ENCODE data around the gene SLC29A3.

SLC29A3 gene

DNA sequence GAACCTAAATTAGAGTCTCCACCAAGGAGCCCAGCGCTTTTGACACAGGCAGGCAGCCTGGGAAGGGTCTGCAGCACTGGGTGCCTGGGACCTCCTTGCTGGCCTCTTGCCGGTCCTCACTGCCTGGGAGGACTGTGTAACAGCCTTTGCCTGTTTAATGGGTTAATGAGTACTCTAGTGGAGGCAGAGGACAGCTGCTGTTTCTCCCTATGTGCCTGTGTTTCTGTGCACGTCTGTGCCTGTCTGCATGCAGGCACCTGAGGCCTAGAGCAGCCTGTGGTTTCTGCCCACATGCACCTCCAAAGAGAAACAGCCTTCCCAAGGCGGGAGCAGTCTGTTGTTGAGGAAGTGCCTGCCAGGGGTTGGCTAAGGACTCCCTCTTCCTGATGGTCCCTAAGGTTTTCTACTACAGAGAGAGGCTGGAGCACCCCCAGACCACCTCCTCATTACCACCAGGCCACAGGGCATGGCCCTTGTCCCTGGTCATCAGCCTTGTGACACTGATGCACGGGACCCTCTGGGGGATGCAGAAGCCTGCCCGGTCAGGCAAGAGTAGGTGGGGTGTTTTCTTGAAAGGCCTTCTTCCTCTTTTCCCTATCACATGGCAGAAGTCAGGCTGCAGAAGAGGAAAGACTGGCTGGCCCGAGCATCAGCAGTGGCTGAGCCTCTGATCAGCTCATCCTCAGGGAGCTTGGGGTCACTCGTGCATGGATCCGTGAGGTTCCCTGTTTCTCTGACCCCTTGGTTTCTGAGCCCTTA is 14.2 kb downstream of the SLC29A3 start:
- H3K79me2 ChIP-seq (ENCODE audit: control insufficient read depth, insufficient read depth, low read length), result no peaks in the 10 kb centered on the region
- no peak overlapping the region for H4K8ac ChIP-seq (ENCODE audit: low read depth, low read length)
- no peak overlapping the region for H3K9ac ChIP-seq (ENCODE audit: low read length)
- H3K4me1 ChIP-seq (ENCODE audit: control insufficient read depth, low read depth, low read length), result peaks cover 3% of the 10 kb centered on the region
- H3K4me2 ChIP-seq (ENCODE audit: low read length), result no peak overlapping the region
- no peak for DNase-seq
- H2AK5ac ChIP-seq (ENCODE audit: low read length), result no peak overlapping the region
- H4K5ac ChIP-seq (ENCODE audit: low read length), result no peak overlapping the region
- H2BK5ac ChIP-seq (ENCODE audit: low read length), result no peak overlapping the region
- H3K27ac ChIP-seq (ENCODE audit: low read depth, low read length), result no peak overlapping the region
- no peak overlapping the region for H2BK120ac ChIP-seq (ENCODE audit: low read depth, low read length)
- H3K79me1 ChIP-seq (ENCODE audit: low read length), result no peaks in the 10 kb centered on the region
- H3K23ac ChIP-seq (ENCODE audit: low read length), result no peak overlapping the region
- H3K56ac ChIP-seq (ENCODE audit: low read length), result no peak overlapping the region
- no peaks in the 10 kb centered on the region for H3K27me3 ChIP-seq (ENCODE audit: insufficient read depth, low read length, poor library complexity)
- no peak overlapping the region for H2BK15ac ChIP-seq (replicated peaks; ENCODE audit: low read depth)
- H3K4me3 ChIP-seq (ENCODE audit: low read length), result no peak overlapping the region
- no CpG with 5 or more reads among the region's 9 CpGs for WGBS (ENCODE audit: extremely low coverage, insufficient coverage, low lambda C conversion rate)
- H3K18ac ChIP-seq (ENCODE audit: low read length), result no peak overlapping the region
- no peaks in the 10 kb centered on the region for H3K36me3 ChIP-seq (ENCODE audit: control insufficient read depth, insufficient read depth, low read length)
- H3K4ac ChIP-seq (ENCODE audit: low read depth, low read length), result no peak overlapping the region

DNA sequence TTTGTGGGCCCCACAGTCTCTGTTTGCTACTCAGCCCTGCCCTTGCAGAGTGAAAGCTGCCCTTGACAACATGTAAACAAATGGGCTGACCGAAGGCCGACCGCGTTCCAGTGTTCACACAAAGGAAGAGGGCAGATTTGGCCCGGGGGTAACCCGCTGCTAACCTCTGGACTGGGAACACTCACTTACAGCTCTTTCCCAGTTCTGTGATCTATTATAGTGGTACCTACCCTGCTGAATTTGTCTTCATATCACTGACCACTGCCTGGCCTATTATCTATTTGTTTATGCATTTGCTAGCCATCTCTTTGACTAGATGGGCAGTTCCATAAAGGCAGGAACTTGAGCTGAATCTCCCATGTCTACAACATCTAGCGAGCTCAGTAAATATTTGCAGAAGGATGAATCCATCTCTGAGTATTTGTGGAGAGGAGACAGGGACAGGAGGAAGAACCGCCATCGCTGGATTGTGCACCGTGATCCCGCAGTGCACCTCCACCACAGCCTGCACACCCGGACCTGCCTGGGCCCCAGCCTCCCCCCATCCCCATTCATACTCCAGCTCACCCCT is 15.2 kb downstream of the SLC29A3 start:
- Histone ChIP-seq H2AK5ac (ENCODE audit: low read length) (no peak overlapping the region), H3K18ac (ENCODE audit: low read length) (no peak overlapping the region), H3K27me3 (ENCODE audit: insufficient read depth, low read length, poor library complexity) (no peaks in the 10 kb centered on the region), H3K9ac (ENCODE audit: low read length) (no peak overlapping the region), H3K79me2 (ENCODE audit: control insufficient read depth, insufficient read depth, low read length) (no peaks in the 10 kb centered on the region), H2BK15ac (replicated peaks; ENCODE audit: low read depth) (no peak overlapping the region), H3K4me3 (ENCODE audit: low read length) (no peak overlapping the region), H3K4me2 (ENCODE audit: low read length) (no peak overlapping the region), H3K36me3 (ENCODE audit: control insufficient read depth, insufficient read depth, low read length) (no peaks in the 10 kb centered on the region), H3K79me1 (ENCODE audit: low read length) (no peaks in the 10 kb centered on the region), H4K8ac (ENCODE audit: low read depth, low read length) (no peak overlapping the region), H2BK5ac (ENCODE audit: low read length) (no peak overlapping the region), H4K5ac (ENCODE audit: low read length) (no peak overlapping the region), H3K27ac (ENCODE audit: low read depth, low read length) (no peak overlapping the region), H3K4ac (ENCODE audit: low read depth, low read length) (no peak overlapping the region), H3K56ac (ENCODE audit: low read length) (no peak overlapping the region), H3K23ac (ENCODE audit: low read length) (no peak overlapping the region), H3K4me1 (ENCODE audit: control insufficient read depth, low read depth, low read length) (peaks cover 3% of the 10 kb centered on the region), H2BK120ac (ENCODE audit: low read depth, low read length) (no peak overlapping the region)
- WGBS (ENCODE audit: extremely low coverage, insufficient coverage, low lambda C conversion rate), result no CpG with 5 or more reads among the region's 12 CpGs
- DNase-seq, result no peak

DNA sequence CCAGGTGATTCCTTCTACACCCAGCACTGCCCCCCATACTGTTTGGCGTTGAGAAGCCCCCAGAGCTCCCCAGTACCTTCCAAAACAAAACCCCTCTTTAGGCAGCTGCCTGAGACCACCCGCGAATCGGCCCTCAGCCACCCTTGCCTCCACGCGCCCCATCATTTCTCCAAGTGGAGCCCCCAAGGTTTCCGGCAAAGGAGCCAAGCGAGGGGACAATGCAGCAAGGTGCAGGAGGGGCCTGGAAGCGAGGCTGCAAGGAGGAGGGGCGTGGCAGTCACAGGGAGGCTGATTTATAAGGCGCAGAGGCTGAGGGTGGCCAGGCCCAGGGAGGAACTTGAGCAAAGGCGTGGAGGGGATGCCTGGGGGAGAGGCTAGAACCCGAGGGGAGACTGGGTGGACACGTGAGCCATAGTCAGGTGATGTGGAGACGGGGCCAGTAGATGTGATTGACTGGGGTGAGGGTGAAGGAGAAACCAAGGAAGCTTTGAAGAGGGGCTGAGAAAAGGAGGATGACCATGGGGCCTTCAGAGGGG is 16.2 kb downstream of the SLC29A3 start:
- H3K79me2 ChIP-seq (ENCODE audit: control insufficient read depth, insufficient read depth, low read length), result no peaks in the 10 kb centered on the region

DNA sequence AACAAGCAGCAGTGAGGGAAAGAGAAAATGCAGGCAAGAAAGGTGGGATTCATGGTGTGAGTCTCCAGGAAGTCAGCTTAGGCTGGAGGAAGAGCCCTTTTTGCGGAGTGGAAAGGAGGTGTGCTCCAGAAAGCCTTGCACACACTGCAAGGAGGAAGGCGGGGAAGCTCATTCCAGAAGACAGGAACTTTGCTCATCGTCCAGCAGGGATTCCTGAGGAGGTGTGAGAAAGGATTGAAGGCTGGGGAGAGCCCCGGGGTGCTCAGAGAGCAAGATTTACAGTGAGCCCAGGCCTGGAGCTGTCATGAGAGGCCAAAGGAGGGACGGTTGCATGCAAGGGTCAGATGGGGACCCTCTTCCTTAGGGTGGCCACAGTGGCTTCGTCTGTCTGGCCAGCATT is 17.6 kb downstream of the SLC29A3 start:
- Histone ChIP-seq H3K18ac (ENCODE audit: low read length) (no peak overlapping the region), H3K4me1 (ENCODE audit: control insufficient read depth, low read depth, low read length) (peaks cover 3% of the 10 kb centered on the region)
- WGBS (ENCODE audit: extremely low coverage, insufficient coverage, low lambda C conversion rate), result no CpG with 5 or more reads among the region's 6 CpGs

More for the DNA sequence above, 16.2 kb downstream of the SLC29A3 start:
- H3K4me2 ChIP-seq (ENCODE audit: low read length), result no peak overlapping the region
- peaks cover 3% of the 10 kb centered on the region for H3K4me1 ChIP-seq (ENCODE audit: control insufficient read depth, low read depth, low read length)
- H4K8ac ChIP-seq (ENCODE audit: low read depth, low read length), result no peak overlapping the region
- no peak overlapping the region for H2BK15ac ChIP-seq (replicated peaks; ENCODE audit: low read depth)
- H2BK120ac ChIP-seq (ENCODE audit: low read depth, low read length), result no peak overlapping the region
- H3K9ac ChIP-seq (ENCODE audit: low read length), result no peak overlapping the region
- H3K56ac ChIP-seq (ENCODE audit: low read length), result no peak overlapping the region
- no peak overlapping the region for H4K5ac ChIP-seq (ENCODE audit: low read length)
- DNase-seq, result no peak
- H3K27ac ChIP-seq (ENCODE audit: low read depth, low read length), result no peak overlapping the region
- H3K18ac ChIP-seq (ENCODE audit: low read length), result no peak overlapping the region
- no peaks in the 10 kb centered on the region for H3K79me1 ChIP-seq (ENCODE audit: low read length)
- no peak overlapping the region for H2AK5ac ChIP-seq (ENCODE audit: low read length)
- no peaks in the 10 kb centered on the region for H3K27me3 ChIP-seq (ENCODE audit: insufficient read depth, low read length, poor library complexity)
- no peak overlapping the region for H2BK5ac ChIP-seq (ENCODE audit: low read length)
- H3K4me3 ChIP-seq (ENCODE audit: low read length), result no peak overlapping the region
- no peak overlapping the region for H3K23ac ChIP-seq (ENCODE audit: low read length)
- H3K4ac ChIP-seq (ENCODE audit: low read depth, low read length), result no peak overlapping the region
- H3K36me3 ChIP-seq (ENCODE audit: control insufficient read depth, insufficient read depth, low read length), result no peaks in the 10 kb centered on the region
- no CpG with 5 or more reads among the region's 15 CpGs for WGBS (ENCODE audit: extremely low coverage, insufficient coverage, low lambda C conversion rate)

DNA sequence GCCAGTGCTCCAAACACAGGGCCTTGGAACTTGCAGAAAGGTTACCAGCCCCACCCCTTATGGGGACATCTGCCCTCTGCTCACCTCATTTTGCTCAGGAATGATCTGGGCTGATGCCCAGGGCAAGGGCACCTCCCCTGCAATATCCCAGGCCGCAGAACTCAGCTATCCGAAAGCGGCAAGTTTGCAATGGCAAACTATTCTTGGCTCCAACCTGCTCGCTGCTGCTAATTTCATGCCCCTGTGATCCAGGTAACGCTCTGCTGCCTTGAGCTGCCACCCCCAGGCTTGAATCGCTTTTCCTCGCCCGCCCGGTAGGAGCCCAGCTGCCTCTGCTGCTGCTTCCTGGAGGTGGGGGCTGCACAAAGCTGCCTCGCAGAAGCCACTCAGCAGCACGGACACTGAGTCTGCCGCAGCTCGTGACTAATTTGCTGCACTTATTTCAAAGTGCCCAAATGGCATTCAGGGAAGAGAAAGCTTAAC is 18.2 kb downstream of the SLC29A3 start:
- H4K8ac ChIP-seq (ENCODE audit: low read depth, low read length), result no peak overlapping the region
- no peaks in the 10 kb centered on the region for H3K36me3 ChIP-seq (ENCODE audit: control insufficient read depth, insufficient read depth, low read length)
- H2AK5ac ChIP-seq (ENCODE audit: low read length), result no peak overlapping the region
- WGBS (ENCODE audit: extremely low coverage, insufficient coverage, low lambda C conversion rate), result no CpG with 5 or more reads among the region's 13 CpGs
- no peak overlapping the region for H3K4ac ChIP-seq (ENCODE audit: low read depth, low read length)
- no peak overlapping the region for H2BK5ac ChIP-seq (ENCODE audit: low read length)
- no peak overlapping the region for H2BK120ac ChIP-seq (ENCODE audit: low read depth, low read length)
- H3K56ac ChIP-seq (ENCODE audit: low read length), result no peak overlapping the region
- H2BK15ac ChIP-seq (replicated peaks; ENCODE audit: low read depth), result no peak overlapping the region
- H3K27me3 ChIP-seq (ENCODE audit: insufficient read depth, low read length, poor library complexity), result no peaks in the 10 kb centered on the region
- no peak overlapping the region for H3K27ac ChIP-seq (ENCODE audit: low read depth, low read length)
- no peak overlapping the region for H3K18ac ChIP-seq (ENCODE audit: low read length)
- H3K79me1 ChIP-seq (ENCODE audit: low read length), result no peaks in the 10 kb centered on the region
- peaks cover 3% of the 10 kb centered on the region for H3K4me1 ChIP-seq (ENCODE audit: control insufficient read depth, low read depth, low read length)
- no peak overlapping the region for H4K5ac ChIP-seq (ENCODE audit: low read length)
- no peak overlapping the region for H3K9ac ChIP-seq (ENCODE audit: low read length)
- no peak for DNase-seq
- H3K79me2 ChIP-seq (ENCODE audit: control insufficient read depth, insufficient read depth, low read length), result no peaks in the 10 kb centered on the region
- no peak overlapping the region for H3K4me2 ChIP-seq (ENCODE audit: low read length)
- no peak overlapping the region for H3K23ac ChIP-seq (ENCODE audit: low read length)
- H3K4me3 ChIP-seq (ENCODE audit: low read length), result no peak overlapping the region

More for the DNA sequence above, 17.6 kb downstream of the SLC29A3 start:
- Histone ChIP-seq H3K27me3 (ENCODE audit: insufficient read depth, low read length, poor library complexity) (no peaks in the 10 kb centered on the region), H3K4ac (ENCODE audit: low read depth, low read length) (no peak overlapping the region), H2BK120ac (ENCODE audit: low read depth, low read length) (no peak overlapping the region), H2AK5ac (ENCODE audit: low read length) (no peak overlapping the region), H4K8ac (ENCODE audit: low read depth, low read length) (no peak overlapping the region), H3K56ac (ENCODE audit: low read length) (no peak overlapping the region), H3K27ac (ENCODE audit: low read depth, low read length) (no peak overlapping the region), H4K5ac (ENCODE audit: low read length) (no peak overlapping the region), H2BK5ac (ENCODE audit: low read length) (no peak overlapping the region), H2BK15ac (replicated peaks; ENCODE audit: low read depth) (no peak overlapping the region), H3K79me1 (ENCODE audit: low read length) (no peaks in the 10 kb centered on the region), H3K4me3 (ENCODE audit: low read length) (no peak overlapping the region), H3K79me2 (ENCODE audit: control insufficient read depth, insufficient read depth, low read length) (no peaks in the 10 kb centered on the region), H3K23ac (ENCODE audit: low read length) (no peak overlapping the region), H3K9ac (ENCODE audit: low read length) (no peak overlapping the region), H3K4me2 (ENCODE audit: low read length) (no peak overlapping the region), H3K36me3 (ENCODE audit: control insufficient read depth, insufficient read depth, low read length) (no peaks in the 10 kb centered on the region)
- no peak for DNase-seq

Data from mesendoderm (in vitro differentiated cells).